Smooth muscle cell (in vitro differentiated cells): ENCODE measurements around the gene SLIT1. TPM values are rescaled to one million over a fixed set of nuclear protein-coding genes. Genes with fewer than 3 reads are reported as not detected.

Experiments used
- DNase-seq: peaks from one replicate; lab custom pipeline; 2025; ENCODE audit not compliant: unreplicated experiment; lab: John Stamatoyannopoulos, UW
- H2AFZ ChIP-seq: fragments of 200-600 bp; sonication (generic); 2 replicates; pipeline ENCODE4 v1.6.0; 2016; ENCODE audit warnings: antibody characterized with exemption, low read depth, mild to moderate bottlenecking
- H3F3A ChIP-seq: fragments of 200-600 bp; sonication (generic); 2 replicates; pipeline ENCODE4 v1.6.0; 2017; ENCODE audit warnings: antibody characterized with exemption, low read depth
- H3K27ac ChIP-seq: fragments of 200-600 bp; sonication (generic); 2 replicates; pipeline ENCODE4 v1.5.1; 2016; ENCODE audit warnings: low read depth, mild to moderate bottlenecking
- H3K27me3 ChIP-seq: fragments of 200-600 bp; sonication (generic); 2 replicates; pipeline ENCODE4 v1.6.1; 2016; ENCODE audit warnings: low read depth, mild to moderate bottlenecking
- H3K36me3 ChIP-seq: fragments of 200-600 bp; sonication (generic); 2 replicates; pipeline ENCODE4 v1.5.1; 2016; ENCODE audit warnings: low read depth
- H3K4me1 ChIP-seq: fragments of 200-600 bp; sonication (generic); 2 replicates; pipeline ENCODE4 v1.5.1; 2016; ENCODE audit warnings: low read depth
- H3K4me2 ChIP-seq: fragments of 200-600 bp; sonication (generic); 2 replicates; pipeline ENCODE4 v1.6.0; 2016; ENCODE audit warnings: mild to moderate bottlenecking
- H3K4me3 ChIP-seq: fragments of 200-600 bp; sonication (generic); 2 replicates; pipeline ENCODE4 v1.5.1; 2016; ENCODE audit warnings: mild to moderate bottlenecking
- H3K79me2 ChIP-seq: fragments of 200-600 bp; sonication (generic); 2 replicates; pipeline ENCODE4 v1.6.0; 2016; ENCODE audit warnings: low read depth, mild to moderate bottlenecking
- H3K9ac ChIP-seq: fragments of 200-600 bp; sonication (generic); 2 replicates; pipeline ENCODE4 v1.6.0; 2016; ENCODE audit warnings: low read depth
- H3K9me3 ChIP-seq: fragments of 200-600 bp; sonication (generic); replicated peaks from 2 replicates; pipeline ENCODE4 v1.5.1; 2016; ENCODE audit warnings: low read depth
- H4K20me1 ChIP-seq: fragments of 200-600 bp; sonication (generic); 2 replicates; pipeline ENCODE4 v1.6.0; 2016; ENCODE audit warnings: low read depth
- CTCF ChIP-seq: fragments of 200-600 bp; sonication (generic); IDR thresholded peaks from 2 replicates; pipeline ENCODE4 v1.5.1; 2017; ENCODE audit warnings: borderline replicate concordance, mild to moderate bottlenecking, antibody characterized with exemption; ENCODE audit not compliant: insufficient read depth, poor library complexity, severe bottlenecking
- WGBS: methylation state at CpG from one replicate; pipeline ENCODE4 v1.1.7; 2016; ENCODE audit warnings: low lambda C conversion rate; 5-methylcytosine and 5-hydroxymethylcytosine counted together
- polyA plus RNA-seq: library from polyadenylated mRNA; unstranded; fragments of >200 nt; fragmentation: Nextera tagmentation; extraction: Ambion mirVana; gene quantifications from 2 replicates; pipeline ENCODE4 v1.2.1, GENCODE V29; 2016
- total RNA-seq: library from RNA; depleted of rRNA; stranded (reverse); fragments of >200 nt; gene quantifications from 2 replicates; pipeline ENCODE4 v1.2.3, GENCODE V29; 2014

The SLIT1 gene
- total and polyA plus RNA-seq, 2 experiments from 2014 or later = 0.15 TPM; not detected in 1

- no peaks in the 10 kb centered on the region for H3K4me1 ChIP-seq
- no peaks in the 10 kb centered on the region for H3K36me3 ChIP-seq
- H3K9ac ChIP-seq = no peak overlapping the region
- H4K20me1 ChIP-seq = no peaks in the 10 kb centered on the region
- no peaks in the 10 kb centered on the region for H3F3A ChIP-seq
- DNase-seq = no peak
- no peak overlapping the region for H3K4me2 ChIP-seq
- no peak overlapping the region for H3K27ac ChIP-seq
- no peaks in the 10 kb centered on the region for H3K9me3 ChIP-seq
- H3K27me3 ChIP-seq = peaks cover 14% of the 10 kb centered on the region
- WGBS = 93% methylated on average over 7 of the region's 7 CpGs
- no peaks in the 10 kb centered on the region for H3K79me2 ChIP-seq
- no peak for TF ChIP-seq CTCF
- no peak overlapping the region for H3K4me3 ChIP-seq
- no peak overlapping the region for H2AFZ ChIP-seq
Measured at GRCh38 chr10:97116462-97117162, 69.1 kb downstream of the SLIT1 start.

GRCh38 chr10:97115846-97116245 is 69.9 kb downstream of the SLIT1 start:
- Histone ChIP-seq H3K79me2 (no peaks in the 10 kb centered on the region), H3K4me1 (no peaks in the 10 kb centered on the region), H3K9ac (no peak overlapping the region), H3K27me3 (peaks cover 15% of the 10 kb centered on the region), H3K4me3 (no peak overlapping the region), H3K36me3 (no peaks in the 10 kb centered on the region), H3F3A (no peaks in the 10 kb centered on the region), H3K4me2 (no peak overlapping the region), H2AFZ (no peak overlapping the region), H3K9me3 (no peaks in the 10 kb centered on the region), H3K27ac (no peak overlapping the region), H4K20me1 (no peaks in the 10 kb centered on the region)
- no peak for TF ChIP-seq CTCF
- DNase-seq = no peak
- 90% methylated on average over 2 of the region's 2 CpGs for WGBS

- Histone ChIP-seq H3K79me2 (no peaks in the 10 kb centered on the region), H3F3A (no peaks in the 10 kb centered on the region), H3K4me1 (no peaks in the 10 kb centered on the region), H3K4me2 (no peak overlapping the region), H3K4me3 (no peak overlapping the region), H3K9ac (no peak overlapping the region), H2AFZ (no peak overlapping the region), H3K36me3 (no peaks in the 10 kb centered on the region), H4K20me1 (no peaks in the 10 kb centered on the region), H3K9me3 (no peaks in the 10 kb centered on the region), H3K27ac (no peak overlapping the region), H3K27me3 (peaks cover 40% of the 10 kb centered on the region)
- TF ChIP-seq CTCF = no peak
- 83% methylated on average over 11 of the region's 11 CpGs for WGBS
- DNase-seq = no peak
Measured at GRCh38 chr10:97111615-97112014, 74.1 kb downstream of the SLIT1 start.

GRCh38 chr10:97109547-97109946 is 76.2 kb downstream of the SLIT1 start:
- Histone ChIP-seq H3K4me2 (no peak overlapping the region), H2AFZ (no peak overlapping the region), H3K4me3 (no peak overlapping the region), H3K9ac (no peak overlapping the region), H3K4me1 (no peaks in the 10 kb centered on the region), H3K27ac (no peak overlapping the region), H3K36me3 (no peaks in the 10 kb centered on the region), H3F3A (no peaks in the 10 kb centered on the region), H3K9me3 (no peaks in the 10 kb centered on the region), H4K20me1 (no peaks in the 10 kb centered on the region), H3K79me2 (no peaks in the 10 kb centered on the region), H3K27me3 (peaks cover 40% of the 10 kb centered on the region)
- no peak for TF ChIP-seq CTCF
- no peak for DNase-seq
- WGBS = 70% methylated on average over 6 of the region's 6 CpGs
